NT2/D1 (cell line): ENCODE results near the gene HAUS5.
A peak's percentile ranks its signal among the peaks of the same experiment; 100 is the strongest.
"Not testable (repeated sequence)": the region's sequence is repeated elsewhere in the genome, so short reads cannot be mapped to it uniquely, and the experiment has no call there.

Experiments used
- DNase-seq: peaks from one replicate; pipeline ENCODE4 v3.0.0-alpha.2; 2011; ENCODE audit warnings: low read depth, low spot score
- H3K27me3 ChIP-seq: 2 replicates; pipeline ENCODE4 v1.6.0; 2011; ENCODE audit warnings: mild to moderate bottlenecking; ENCODE audit not compliant: insufficient read length, insufficient read depth
- H3K36me3 ChIP-seq: 2 replicates; pipeline ENCODE4 v1.6.1; 2011; ENCODE audit warnings: mild to moderate bottlenecking, low read length, mixed read lengths; ENCODE audit not compliant: insufficient read depth, insufficient read length
- H3K4me1 ChIP-seq: 2 replicates; pipeline ENCODE4 v1.5.1; 2011; ENCODE audit not compliant: insufficient read depth, insufficient read length
- H3K4me3 ChIP-seq: 2 replicates; pipeline ENCODE4 v1.5.1; 2011; ENCODE audit warnings: low read depth; ENCODE audit not compliant: insufficient read length
- H3K9ac ChIP-seq: 2 replicates; pipeline ENCODE4 v1.6.0; 2011; ENCODE audit warnings: low read depth; ENCODE audit not compliant: insufficient read length
- H3K9me3 ChIP-seq: 2 replicates; pipeline ENCODE4 v1.5.1; 2011; ENCODE audit warnings: mild to moderate bottlenecking, low read length; ENCODE audit not compliant: insufficient read depth
- SUZ12 ChIP-seq: IDR thresholded peaks from 2 replicates; pipeline ENCODE4 v1.6.1; 2011; ENCODE audit not compliant: insufficient read length, insufficient read depth; ENCODE audit errors: extremely low read depth
- YY1 ChIP-seq: IDR thresholded peaks from 2 replicates; pipeline ENCODE4 v1.6.1; 2011; ENCODE audit not compliant: insufficient read length, insufficient read depth
- ZNF274 ChIP-seq: IDR thresholded peaks from 2 replicates; pipeline ENCODE4 v1.6.1; 2011; ENCODE audit warnings: mild to moderate bottlenecking, low read depth, low read length

The HAUS5 gene

GRCh38 chr19:35644206-35644986 lies 31.9 kb downstream of the HAUS5 start:
- H3K4me1 ChIP-seq = peaks cover 9% of the 10 kb centered on the region
- H3K36me3 ChIP-seq = no peaks in the 10 kb centered on the region

GRCh38 chr19:35644987-35645679 lies 32.6 kb downstream of the HAUS5 start:
- peak overlapping the region; percentile 56 for H3K4me3 ChIP-seq
- H3K4me1 ChIP-seq = peaks cover 9% of the 10 kb centered on the region
- H3K9ac ChIP-seq = peak overlapping the region; percentile 58

More at GRCh38 chr19:35644206-35644986, 31.9 kb downstream of the HAUS5 start:
- H3K9ac ChIP-seq = peak overlapping the region; percentile 72
- TF ChIP-seq SUZ12 (no peak), ZNF274 (no peak), YY1 (no peak)
- H3K27me3 ChIP-seq = no peaks in the 10 kb centered on the region
- peak overlapping the region; percentile 56 for H3K4me3 ChIP-seq
- no peaks in the 10 kb centered on the region for H3K9me3 ChIP-seq
- peak; percentile 68 for DNase-seq

DNA sequence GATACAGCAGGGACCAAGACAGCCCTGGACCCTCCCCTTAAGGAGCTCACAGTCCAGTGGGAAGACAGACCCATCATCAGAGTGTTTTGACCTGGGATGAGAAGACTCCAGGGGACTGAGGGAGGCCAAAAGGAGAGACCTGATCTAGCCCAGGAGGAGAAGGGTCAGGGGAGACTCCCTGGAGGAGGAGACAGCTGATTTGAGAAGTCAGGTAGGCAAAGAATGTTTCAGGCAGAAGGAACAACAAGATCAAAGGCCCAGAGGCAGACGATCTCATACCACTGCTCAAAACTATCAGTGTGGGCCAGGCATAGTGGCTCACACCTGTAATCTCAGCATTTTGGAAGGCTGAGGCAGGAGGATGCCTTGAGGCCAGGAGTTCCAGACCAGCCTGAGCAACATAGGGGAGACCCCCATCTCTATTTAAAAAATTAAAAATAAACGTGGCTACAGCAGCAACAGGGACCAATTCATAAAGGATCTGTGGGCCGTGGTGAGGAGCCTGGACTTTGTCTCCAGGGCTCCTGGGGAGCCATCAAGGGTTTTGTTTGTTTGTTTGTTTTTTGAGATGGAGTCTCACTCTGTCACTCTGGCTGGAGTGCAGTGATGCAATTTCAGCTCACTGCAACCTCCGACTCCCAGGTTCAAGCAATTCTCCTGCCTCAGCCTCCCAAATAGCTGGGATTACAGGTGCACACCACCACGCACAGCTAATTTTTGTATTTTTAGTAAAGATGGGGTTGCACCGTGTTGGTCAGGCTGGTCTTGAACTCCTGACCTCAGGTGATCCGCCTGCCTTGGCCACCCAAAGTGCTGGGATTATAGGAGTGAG lies 33.4 kb downstream of the HAUS5 start:
- Histone ChIP-seq H3K9ac (no peak overlapping the region), H3K4me1 (peaks cover 9% of the 10 kb centered on the region)

More at GRCh38 chr19:35644987-35645679, 32.6 kb downstream of the HAUS5 start:
- Histone ChIP-seq H3K36me3 (no peaks in the 10 kb centered on the region), H3K9me3 (no peaks in the 10 kb centered on the region), H3K27me3 (no peaks in the 10 kb centered on the region)
- peak; percentile 43 for DNase-seq
- no peak for TF ChIP-seq YY1
- no peak for TF ChIP-seq SUZ12
- no peak for TF ChIP-seq ZNF274

GRCh38 chr19:35648017-35648961 lies 35.8 kb downstream of the HAUS5 start, which contains the start of gene COX6B1:
Gene COX6B1 (plus strand): TSS chr19:35648323. CDS start chr19:35651244, 2,921 bp downstream.
- Histone ChIP-seq H3K9ac (peak within 1 kb of the TSS; percentile 92), H3K27me3 (no peaks in the 10 kb centered on the region), H3K36me3 (peaks cover 16% of the 10 kb centered on the region), H3K9me3 (no peaks in the 10 kb centered on the region), H3K4me1 (peaks cover 3% of the 10 kb centered on the region), H3K4me3 (peak within 1 kb of the TSS; percentile 88)
- peak; percentile 82 for DNase-seq
- TF ChIP-seq YY1 (no peak), ZNF274 (no peak), SUZ12 (no peak)

More for the DNA sequence above, 33.4 kb downstream of the HAUS5 start:
- no peak for DNase-seq
- peak overlapping the region; percentile 1 for H3K4me3 ChIP-seq
- no peaks in the 10 kb centered on the region for H3K27me3 ChIP-seq
- H3K36me3 ChIP-seq = peaks cover 3% of the 10 kb centered on the region
- TF ChIP-seq YY1 (no peak), ZNF274 (no peak), SUZ12 (no peak)
- no peaks in the 10 kb centered on the region for H3K9me3 ChIP-seq

DNA sequence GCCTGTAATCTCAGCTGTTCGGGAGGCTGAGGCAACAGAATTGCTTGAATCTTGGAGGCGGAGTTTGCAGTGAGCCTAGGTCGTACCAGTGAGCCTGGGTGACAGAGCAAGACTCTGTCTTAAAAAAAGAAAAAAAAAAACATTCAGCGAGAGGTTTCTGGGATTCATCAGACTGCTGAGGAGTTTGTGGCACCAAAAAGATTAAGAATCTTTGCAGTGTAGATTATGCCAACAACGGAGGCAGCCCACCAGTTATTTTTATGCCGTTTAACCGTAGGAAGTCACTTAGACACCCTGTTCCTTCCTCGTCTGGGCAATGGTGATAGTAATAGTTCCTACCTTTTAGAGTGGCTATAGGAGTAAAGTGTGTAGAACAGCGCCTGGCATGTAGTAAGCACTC lies 38.0 kb downstream of the HAUS5 start:
- Histone ChIP-seq H3K4me3 (no peak overlapping the region), H3K27me3 (no peaks in the 10 kb centered on the region), H3K4me1 (peaks cover 3% of the 10 kb centered on the region), H3K9me3 (no peaks in the 10 kb centered on the region), H3K36me3 (peaks cover 32% of the 10 kb centered on the region), H3K9ac (no peak overlapping the region)
- DNase-seq = no peak
- TF ChIP-seq SUZ12 = no peak
- TF ChIP-seq YY1 = no peak
- no peak for TF ChIP-seq ZNF274

- H3K4me1 ChIP-seq, H3K9ac ChIP-seq, H3K9me3 ChIP-seq, H3K27me3 ChIP-seq, DNase-seq, H3K4me3 ChIP-seq: not testable (repeated sequence)
- H3K36me3 ChIP-seq = peaks cover 56% of the 10 kb centered on the region
Observed at GRCh38 chr19:35654828-35655227, 42.3 kb downstream of the HAUS5 start.
